H1 (cell line): Measurements from ENCODE around the gene OPN5.

ENCODE experiments used
- E2F6 ChIP-seq: IDR thresholded peaks from 2 replicates; pipeline ENCODE4 v1.6.1; 2012; ENCODE audit warnings: inconsistent platforms
- TAF1 ChIP-seq: IDR thresholded peaks from 2 replicates; pipeline ENCODE4 v1.6.1; 2011; ENCODE audit warnings: mild to moderate bottlenecking, low read depth, low read length
- TF ChIP-seq, protein P1 (sequence below), 3 experiments: IDR thresholded peaks; 1 replicate in 2 of 3; 2 replicates in 1 of 3; pipeline versions ENCODE4 v1.5.1 to v1.6.1; 2011; ENCODE audit warnings: low read length in 3 of 3, mild to moderate bottlenecking in 3 of 3, inconsistent platforms in 2 of 3, low read depth in 1 of 3, moderate library complexity in 1 of 3; ENCODE audit not compliant: insufficient read depth in 1 of 3; ENCODE audit errors: control extremely low read depth in 1 of 3

DNA sequence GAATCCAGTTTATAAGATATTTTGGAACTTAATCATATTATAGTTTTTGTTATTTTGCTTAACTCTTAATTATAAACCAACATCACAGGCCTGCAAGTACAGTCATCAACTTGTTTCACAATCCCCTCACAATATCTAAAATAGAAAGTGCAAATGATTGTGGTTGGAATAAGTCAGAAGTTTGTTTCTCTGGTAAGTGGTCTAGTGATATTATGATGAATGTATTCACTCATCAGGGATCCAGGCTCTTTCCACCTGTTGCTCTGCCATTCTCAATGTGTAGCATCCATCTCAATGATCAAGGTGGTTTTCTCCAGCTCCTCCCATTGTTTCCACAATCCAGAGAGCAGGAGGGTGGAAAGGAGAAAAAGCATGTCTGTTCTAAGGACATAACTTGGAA is 54.2 kb downstream of the OPN5 start:
- no peak for TF ChIP-seq TAF1
- TF ChIP-seq, protein P1, sequence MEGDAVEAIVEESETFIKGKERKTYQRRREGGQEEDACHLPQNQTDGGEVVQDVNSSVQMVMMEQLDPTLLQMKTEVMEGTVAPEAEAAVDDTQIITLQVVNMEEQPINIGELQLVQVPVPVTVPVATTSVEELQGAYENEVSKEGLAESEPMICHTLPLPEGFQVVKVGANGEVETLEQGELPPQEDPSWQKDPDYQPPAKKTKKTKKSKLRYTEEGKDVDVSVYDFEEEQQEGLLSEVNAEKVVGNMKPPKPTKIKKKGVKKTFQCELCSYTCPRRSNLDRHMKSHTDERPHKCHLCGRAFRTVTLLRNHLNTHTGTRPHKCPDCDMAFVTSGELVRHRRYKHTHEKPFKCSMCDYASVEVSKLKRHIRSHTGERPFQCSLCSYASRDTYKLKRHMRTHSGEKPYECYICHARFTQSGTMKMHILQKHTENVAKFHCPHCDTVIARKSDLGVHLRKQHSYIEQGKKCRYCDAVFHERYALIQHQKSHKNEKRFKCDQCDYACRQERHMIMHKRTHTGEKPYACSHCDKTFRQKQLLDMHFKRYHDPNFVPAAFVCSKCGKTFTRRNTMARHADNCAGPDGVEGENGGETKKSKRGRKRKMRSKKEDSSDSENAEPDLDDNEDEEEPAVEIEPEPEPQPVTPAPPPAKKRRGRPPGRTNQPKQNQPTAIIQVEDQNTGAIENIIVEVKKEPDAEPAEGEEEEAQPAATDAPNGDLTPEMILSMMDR (IDR thresholded peaks at IDR 0.05; ENCODE audit: control extremely low read depth in 1 of 3, insufficient read depth in 1 of 3, low read depth in 1 of 3, low read length in 3 of 3): no peak
- TF ChIP-seq E2F6: no peak
